AG08396 (cell line): ENCODE results near the gene GLRA3.
"Not testable (repeated sequence)": the region's sequence is repeated elsewhere in the genome, so short reads cannot be mapped to it uniquely, and the experiment has no call there.

Experiments used
- DNase-seq: peaks from one replicate; pipeline ENCODE4 v3.0.0; 2012; ENCODE audit warnings: low spot score, mixed read lengths

Gene GLRA3

DNA sequence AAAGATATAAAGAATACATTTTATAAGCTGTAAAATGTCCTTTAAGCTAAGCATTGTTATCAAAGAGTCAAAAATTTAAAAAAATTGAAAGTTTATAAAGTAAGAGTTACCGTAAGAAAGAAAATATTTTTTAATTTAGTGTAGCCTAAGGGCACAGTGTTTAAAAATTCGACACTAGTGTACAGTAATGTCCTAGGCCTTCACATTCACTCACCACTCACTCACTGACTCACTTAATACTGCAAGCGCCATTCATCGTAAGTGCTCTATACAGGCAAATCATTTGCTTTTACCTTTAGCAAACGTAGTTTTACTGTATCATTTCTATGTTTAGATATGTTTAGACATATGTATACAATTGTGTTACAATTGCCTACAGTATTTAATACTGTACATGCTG is 20.2 kb downstream of the GLRA3 start:
- no peak for DNase-seq

DNA sequence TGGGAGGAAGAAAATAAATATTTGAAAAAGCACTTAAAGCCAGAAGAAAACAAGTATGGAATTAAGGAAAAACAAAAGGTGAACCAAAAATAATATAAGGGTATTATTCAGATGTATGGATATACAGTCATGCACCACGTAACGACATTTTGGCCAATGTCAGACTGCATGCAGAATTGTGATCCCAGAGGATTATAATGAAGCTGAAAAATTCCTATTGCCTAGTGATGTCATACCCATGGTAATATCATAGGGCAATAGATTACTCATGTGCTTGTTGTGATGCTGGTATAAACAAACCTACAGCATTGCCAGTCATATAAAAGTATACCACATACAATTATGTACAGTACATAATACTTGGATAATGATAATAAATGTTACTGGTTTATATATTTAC is 20.9 kb downstream of the GLRA3 start:
- DNase-seq: no peak

DNA sequence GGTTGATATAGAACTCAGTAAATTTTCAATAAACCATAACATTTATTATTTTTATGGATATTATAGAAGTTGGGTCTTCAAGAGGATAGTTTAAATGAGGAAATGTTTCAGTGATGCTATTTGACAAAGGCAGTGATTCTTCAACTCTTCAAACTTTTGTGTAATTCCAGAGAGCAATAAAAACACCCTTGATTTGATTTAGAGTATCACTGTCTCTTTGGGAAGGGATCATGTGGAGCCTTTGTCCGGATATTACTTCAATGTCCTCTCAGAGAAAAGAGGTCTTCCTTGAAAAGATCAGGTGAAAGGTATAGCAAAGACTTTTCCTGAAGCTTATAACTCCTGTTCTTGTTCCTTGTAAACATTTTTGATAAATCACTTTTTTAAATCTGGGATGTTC is 23.3 kb downstream of the GLRA3 start:
- DNase-seq: no peak

DNA sequence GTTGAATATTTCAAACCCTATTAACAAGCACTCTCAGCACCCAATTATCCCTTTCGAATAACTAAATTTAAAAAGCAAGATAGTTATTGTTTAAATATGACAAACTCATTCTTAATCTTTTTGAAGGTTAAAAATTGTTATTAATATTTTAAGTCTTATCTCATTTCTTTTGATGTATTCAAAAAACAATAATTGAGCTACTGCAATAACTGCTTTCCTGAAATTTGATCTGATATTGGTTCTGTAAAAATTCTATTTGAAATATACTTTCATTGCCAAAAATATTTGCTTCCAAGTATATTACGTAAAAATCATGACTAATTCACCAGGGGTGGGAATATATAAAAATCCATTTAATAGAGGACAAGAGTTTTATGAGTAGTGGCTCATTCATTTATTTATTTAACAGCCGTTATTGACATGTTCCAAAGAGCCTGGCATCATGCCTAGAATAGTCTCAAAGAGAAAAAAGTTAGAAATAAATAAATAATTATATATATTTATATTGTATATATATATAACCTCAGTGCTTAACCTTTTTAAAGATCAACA is 34.4 kb downstream of the GLRA3 start:
- DNase-seq: no peak

DNA sequence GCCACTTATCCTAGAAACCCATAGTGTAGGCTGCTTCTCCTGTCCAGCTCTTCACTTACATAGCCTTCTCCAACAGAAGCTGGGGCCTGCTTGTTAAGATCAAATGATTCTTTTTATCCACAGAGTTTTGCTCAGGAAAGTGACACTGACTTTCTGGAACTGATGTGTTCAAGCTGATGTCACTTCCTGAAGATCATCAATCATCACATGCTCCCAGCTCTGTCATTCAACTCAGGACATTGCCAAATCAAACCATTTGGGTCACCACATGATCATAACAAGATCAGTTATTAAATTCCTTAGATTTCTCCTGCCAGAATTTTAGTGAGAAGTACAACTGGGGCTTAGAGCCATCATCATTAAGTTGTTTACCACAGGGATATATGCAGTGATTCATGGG is 39.4 kb downstream of the GLRA3 start:
- DNase-seq: no peak

DNA sequence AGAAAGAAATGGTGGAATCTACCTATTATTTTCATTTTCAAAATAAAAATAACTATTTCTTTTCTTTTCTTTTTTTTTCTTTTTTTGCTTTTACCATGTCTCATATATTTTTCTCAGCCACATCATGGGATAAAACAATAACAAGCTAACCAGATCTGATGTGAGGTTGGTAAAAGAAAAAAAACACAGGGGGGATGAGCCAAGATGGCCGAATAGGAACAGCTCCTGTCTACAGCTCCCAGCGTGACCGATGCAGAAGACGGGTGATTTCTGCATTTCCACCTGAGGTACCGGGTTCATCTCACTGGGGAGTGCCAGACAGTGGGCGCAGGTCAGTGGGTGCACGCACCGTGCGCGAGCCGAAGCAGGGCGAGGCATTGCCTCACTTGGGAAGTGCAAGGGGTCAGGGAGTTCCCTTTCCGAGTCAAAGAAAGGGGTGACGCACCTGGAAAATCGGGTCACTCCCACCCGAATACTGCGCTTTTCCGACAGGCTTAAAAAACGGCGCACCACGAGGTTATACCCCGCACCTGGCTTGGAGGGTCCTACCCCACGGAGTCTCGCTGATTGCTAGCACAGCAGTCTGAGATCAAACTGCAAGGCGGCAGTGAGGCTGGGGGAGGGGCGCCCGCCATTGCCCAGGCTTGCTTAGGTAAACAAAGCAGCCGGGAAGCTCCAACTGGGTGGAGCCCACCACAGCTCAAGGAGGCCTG is 50.6 kb downstream of the GLRA3 start:
- DNase-seq: not testable (repeated sequence)

DNA sequence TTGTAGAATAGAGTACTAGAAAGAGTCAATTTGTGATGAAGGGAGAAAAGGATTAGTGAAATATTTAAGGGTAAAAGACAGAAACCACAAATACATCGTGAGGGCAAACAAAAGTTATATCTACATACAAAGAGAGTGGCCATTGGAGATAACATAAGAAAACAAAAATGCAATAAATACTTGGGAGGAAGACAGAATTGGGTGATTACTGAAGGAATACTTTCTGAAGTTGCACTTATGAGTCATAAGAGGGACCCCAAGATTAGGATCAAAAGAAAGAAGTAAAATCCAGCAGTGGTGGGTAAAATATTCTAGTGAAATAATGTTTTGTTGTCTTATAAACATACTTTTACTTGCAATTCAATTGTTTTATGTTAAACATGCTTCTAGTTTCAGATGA is 53.7 kb downstream of the GLRA3 start:
- no peak for DNase-seq

DNA sequence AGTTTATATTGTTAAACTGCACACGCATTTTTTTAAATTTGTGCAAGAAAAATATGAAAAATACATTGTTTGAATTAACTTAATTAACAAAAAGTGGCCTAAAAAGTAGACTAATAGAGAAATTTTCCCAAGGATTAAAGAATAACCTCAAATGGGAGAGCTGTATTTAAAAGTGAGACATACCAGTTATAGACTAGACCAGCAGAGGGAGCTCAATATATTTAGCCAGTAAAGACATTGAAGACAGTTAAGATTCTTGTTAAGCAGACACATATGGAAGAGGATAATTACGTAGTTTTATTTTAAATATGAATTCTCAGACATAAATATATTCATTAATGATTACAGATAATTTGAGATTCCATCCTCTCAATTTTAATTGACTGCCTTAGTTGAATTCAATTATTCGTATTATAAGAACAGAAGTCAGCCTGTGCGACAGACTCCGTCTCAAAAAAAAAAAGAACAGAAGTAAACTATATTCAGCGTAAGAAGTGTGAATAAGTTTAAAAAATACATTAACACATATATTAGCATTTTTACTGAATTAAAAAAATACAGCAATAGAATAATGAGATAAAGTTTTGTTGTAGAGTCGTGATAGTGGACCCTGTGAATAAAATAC is 64.8 kb downstream of the GLRA3 start:
- DNase-seq: peak; percentile 20

DNA sequence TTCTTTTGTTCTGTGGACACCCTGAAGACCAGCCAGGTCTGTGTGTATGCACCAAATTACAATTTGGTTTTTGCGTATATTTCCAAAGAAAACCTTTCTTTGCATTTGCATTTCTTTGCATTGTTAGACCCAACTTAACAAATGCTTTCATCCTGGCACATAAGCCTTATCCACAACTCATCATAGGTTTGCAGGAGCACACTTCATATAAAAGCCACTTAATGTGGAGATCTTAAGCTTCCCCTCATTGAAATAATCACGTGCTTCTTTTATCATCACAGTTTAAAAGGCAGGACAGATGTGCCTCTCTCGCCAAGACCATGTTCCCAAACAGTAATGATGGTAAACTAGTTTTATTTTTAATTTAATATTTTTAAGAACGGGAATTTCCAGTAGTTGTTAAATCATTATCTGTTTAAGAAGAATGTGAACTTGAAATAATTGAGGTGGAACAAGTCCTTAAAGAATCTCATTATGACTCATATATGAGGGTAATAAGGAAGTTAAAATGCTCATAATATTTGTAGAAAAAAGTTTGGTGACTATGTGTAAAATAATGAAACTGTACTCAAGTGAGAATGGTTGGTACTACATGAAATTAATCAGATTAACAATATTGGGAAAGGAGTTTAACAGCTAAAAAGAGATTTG is 65.5 kb downstream of the GLRA3 start:
- no peak for DNase-seq

DNA sequence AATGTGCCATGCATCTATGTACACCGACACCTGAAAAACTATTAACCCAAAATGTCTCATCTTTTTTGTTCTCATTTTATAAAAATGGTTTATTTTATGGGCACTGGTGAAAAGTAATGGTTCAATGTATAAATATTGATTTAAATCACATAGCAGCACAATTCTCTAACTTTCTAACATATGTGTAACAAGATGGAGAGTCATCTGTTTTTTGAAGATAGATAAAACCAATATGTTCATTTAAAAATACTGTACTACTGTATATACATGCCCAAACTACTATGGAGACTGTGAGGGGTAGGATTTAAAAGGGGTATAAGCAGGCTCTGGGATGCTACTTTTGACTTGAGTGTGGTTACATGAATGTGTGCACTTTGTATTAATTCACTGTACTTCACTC is 67.6 kb downstream of the GLRA3 start:
- DNase-seq: no peak

DNA sequence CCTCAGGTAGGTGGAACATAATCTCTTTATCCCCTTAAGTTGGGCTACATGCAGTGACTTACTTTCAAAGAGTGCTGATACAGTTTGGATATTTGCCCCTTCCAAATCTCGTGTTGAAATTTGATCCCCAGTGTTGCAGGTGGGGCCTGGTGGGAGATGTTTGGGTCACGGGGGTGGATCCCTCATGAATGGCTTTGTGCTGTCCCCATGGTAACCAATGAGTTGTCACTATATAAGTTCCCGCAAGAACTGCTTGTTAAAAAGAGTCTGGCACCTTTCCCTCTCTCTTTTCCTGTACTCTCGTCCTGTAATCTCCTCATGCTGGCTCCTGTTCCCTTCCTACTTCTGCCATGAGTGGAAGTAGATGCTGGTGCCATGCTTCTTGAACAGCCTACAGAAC is 71.3 kb downstream of the GLRA3 start:
- no peak for DNase-seq

DNA sequence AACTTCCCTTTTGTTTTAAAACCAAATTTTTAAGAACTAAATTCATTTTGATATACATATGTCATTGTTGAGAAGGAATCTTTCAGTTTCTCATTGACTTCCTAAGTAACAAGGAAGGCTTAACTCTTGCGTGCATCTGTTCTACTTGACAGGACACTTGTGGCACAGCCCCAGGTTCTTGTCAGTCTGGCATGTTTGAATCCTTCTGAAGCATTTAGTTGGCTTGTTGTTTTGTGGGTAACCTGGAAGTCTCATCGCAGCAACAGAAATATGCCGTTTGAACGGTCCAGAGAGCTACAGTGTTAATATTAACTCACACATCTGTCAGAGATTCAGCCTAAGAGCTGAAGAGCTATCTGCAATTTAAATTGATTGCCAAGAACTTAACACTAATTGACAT is 76.0 kb downstream of the GLRA3 start:
- DNase-seq: no peak

DNA sequence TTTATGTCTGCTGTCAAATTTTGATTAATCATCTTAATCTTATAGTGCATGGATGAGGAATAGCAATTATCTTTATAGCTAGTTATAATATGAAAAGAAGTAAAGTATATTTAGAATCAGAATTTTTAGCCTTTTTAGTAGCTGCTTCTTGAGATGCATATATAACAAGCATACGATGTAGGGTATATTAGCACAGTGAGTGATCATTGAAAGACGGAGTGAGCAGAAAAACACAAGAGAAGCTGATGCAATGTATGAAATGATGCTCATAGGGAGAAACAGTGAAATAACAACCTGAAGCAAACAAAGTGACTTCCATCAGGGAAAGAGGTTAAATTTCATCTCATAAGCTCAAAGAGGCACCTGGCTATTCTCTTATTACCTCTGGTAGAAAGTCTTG is 77.0 kb downstream of the GLRA3 start:
- DNase-seq: no peak

DNA sequence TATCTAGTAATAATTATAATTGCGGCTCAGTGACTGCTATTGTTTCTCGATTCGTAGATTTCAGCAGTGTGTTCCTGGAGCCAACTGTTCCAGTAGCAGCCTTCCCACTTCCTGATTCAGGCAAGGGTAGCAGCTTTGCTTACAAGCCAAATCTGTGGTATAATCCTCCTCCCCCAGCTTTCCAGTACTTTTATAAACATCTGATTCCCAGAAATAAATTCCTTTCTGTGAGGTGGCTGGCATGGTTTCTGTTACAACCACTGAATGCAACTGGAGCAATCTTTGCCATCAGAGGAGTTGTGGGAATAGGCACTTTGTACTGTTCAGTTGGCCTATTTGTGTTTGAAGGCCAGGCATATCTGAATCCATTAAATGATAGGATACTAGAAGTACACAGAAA is 80.0 kb downstream of the GLRA3 start:
- DNase-seq: no peak

DNA sequence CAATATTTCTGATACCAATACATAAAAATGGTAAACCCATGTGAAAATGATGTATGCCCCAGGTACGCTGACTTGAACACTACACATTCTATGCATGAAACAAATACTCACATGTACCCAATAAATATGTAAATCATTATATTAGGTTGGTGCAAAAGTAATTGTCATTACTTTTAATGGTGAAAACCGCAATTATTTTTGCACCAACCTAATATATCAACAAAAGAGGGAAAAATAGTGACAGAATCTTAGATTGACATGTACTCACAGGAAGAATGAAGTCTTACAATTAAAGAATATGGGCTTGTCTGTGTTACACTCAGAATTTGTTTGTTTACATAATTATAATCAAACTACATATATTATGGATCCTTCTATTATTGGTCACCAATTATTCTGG is 82.3 kb downstream of the GLRA3 start:
- no peak for DNase-seq

DNA sequence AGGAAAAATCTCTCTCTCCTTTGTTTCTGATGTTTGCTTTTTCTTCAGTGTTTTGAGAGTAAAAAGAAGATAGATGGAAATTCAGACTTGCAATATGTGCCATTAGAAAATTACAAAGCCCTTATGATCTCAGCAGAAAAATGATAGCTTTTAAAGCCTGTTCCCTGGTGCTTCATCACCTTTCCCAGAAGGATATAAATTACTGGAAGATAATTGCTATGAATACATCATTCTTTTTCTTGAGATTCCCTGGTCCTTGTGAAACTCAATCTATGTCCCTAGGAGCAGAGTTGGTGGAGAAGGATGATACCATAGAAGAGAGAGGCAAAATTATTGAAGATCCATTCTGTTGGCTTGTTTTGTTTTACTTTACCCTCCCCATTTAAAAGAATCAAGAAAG is 86.5 kb downstream of the GLRA3 start:
- DNase-seq: no peak

DNA sequence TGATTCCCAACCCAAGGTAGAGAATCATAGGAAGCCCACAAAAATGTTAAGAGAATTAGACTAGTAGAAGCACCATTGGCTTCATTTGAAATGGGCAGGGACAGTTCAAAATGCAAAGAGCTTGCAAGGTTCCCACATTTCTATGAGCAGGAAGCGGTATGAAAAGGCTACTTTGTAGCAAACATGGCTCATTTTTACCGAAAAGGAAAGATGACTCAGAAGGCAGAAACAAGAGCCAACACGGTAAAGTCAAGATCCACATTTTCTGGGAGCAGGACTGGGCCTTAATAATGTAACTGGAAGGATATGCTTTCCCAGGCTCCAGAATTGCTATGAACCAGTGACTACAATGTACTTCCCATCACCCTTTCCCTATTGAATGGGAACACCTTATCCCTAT is 89.5 kb downstream of the GLRA3 start:
- no peak for DNase-seq

DNA sequence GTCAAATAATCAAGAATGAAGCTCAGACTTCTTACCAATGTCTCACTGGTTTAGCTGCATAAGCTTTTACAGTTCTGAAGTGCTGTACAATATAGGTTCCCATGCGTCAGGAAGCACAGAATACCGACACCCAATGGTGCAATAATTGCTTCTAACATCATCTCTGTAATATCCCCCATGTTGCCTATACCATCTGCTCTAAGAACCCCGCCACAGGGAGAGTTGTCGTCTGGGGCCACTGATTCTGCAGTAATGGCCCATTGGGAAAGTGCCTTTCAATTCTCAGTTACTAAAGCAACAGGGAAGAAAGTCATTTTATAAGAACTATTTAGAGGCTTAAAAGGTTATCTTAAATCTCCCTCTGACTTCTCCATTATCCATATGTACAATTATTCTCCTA is 94.9 kb downstream of the GLRA3 start:
- DNase-seq: no peak

DNA sequence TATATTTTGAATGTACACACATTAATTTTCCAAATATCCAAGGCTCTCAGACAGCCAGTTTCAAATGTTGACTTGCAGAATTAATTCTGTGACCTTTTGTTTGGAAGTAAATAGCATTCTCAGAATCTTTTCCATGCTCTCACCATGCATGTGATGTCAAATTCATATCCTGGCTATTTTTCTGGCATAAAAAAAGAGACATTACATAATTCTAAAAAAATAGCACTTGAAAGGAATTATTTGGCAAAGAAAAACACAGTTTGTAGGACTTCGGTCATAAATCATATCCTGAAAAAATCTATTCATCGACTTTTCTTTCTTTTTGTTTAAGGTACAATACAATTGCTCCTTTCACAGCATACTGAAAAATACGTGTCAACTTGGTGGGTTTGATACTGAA is 111.2 kb downstream of the GLRA3 start:
- DNase-seq: no peak

DNA sequence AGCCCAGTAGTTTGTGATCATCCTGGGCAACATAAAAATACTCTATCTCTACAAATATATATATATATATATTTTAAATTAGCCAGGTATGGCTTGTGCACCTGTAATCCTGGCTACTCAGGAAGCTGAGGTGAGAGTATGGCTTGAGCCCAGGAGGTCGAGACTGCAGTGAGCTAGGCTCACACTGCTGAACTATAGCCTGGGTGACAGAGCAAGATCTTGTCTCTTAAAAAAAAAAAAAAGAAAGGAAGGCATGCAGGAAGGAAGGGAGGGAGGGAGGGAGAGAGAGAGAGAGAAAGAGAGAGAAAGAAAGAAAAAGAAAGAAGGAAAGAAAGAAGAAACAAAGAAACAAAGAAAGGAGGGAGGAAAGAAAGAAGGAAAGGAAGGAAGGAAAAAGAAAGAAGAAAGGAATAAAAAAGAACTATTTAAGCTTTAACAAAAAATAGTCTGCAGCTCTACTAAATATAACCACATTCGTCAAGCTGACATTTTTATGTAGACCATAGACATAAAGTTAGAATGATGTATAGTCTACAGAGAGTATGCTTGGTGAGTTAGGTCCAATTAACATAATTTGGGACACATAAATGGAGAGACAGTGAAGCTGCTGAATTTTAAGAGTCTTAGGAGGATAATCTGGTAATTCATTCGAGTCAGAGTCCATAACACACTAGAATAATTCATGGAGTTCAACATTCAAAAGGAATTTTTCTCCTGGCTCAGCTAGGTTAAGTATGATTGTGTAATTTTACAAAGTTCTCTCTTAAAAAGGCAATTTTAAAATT is 111.9 kb downstream of the GLRA3 start:
- DNase-seq: no peak

DNA sequence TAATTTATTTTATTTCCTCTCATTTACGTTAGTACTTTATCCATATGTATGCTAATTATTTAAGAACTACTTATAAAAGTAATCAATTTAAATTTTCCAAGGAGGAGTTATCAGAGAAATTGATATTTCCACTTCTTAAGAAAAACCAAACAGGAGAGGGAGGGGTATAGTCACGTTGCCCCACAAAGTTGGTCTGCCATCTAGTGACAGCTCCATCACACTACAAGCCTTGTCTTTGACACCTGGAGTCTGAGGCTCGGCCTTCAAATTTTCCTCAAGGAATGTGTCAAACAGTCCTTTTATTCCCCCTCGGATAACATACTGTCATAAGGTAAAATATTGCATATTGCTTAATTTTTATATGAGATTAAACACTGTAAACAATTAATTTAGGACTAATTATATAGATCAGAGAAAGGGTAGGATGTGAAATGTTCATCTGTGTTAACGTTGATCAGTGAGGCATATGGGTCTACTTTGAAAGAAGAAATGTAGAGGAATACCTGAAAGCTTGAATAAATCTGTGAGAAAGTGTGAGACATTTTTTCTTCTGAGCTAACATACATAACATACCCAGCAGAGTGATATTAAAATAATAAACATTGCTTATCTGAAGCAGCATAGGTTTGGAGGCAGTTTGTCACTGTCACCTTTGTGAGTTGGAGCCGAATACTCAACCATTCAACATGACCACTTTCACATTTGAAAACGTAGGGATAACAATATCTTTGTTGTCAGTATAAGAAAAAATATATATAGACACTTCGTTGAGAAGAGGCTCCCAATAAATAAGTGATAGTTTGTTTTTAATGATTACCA is 114.4 kb downstream of the GLRA3 start:
- DNase-seq: peak; percentile 20

DNA sequence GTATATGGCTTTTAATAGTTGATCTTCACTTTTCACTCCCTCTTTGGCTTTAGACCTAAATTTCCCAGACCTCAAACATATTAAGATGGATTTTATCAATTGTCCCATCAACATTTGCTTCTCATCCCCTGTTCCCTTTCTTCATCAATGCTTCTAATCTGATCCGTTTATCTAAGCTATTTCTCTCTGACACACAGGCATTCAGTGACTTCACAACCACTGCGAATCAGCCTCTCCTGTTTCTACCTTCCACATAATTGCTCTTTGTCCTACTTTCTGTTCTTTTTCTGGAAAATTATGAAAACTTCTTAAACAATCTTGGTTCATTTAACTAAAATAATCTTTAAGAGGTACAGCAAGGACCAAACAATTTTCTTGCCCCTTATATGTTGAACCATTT is 115.2 kb downstream of the GLRA3 start:
- DNase-seq: no peak
